ENCODE measurements around the gene CXCR2. TPM values are rescaled to one million over a fixed set of nuclear protein-coding genes. Genes with fewer than 3 reads are reported as not detected.

Gene CXCR2
- total and polyA plus RNA-seq, 2 experiments from 2014 or later: 0.52 to 1.6 TPM

DNA sequence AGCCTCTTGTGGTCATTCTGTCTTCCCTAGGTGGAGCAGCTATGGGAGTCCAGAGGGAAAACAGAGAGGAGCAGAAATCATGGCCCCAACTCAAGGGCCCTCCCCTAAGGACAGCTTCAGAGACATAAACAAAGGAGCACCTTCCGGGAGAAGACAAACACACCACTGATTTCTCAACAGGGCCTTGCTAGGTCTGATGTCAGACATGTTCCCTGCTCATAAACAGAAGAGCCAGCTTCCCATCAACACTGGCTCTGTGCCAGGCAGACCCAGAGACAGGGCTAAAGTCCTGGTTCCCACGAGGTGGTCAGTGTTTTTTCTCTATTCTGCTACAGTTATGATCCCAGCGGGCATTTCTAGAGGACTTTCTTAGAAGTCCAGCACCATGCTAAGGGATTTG, 19.3 kb downstream of the CXCR2 start (continued):
- TF ChIP-seq, protein P1, sequence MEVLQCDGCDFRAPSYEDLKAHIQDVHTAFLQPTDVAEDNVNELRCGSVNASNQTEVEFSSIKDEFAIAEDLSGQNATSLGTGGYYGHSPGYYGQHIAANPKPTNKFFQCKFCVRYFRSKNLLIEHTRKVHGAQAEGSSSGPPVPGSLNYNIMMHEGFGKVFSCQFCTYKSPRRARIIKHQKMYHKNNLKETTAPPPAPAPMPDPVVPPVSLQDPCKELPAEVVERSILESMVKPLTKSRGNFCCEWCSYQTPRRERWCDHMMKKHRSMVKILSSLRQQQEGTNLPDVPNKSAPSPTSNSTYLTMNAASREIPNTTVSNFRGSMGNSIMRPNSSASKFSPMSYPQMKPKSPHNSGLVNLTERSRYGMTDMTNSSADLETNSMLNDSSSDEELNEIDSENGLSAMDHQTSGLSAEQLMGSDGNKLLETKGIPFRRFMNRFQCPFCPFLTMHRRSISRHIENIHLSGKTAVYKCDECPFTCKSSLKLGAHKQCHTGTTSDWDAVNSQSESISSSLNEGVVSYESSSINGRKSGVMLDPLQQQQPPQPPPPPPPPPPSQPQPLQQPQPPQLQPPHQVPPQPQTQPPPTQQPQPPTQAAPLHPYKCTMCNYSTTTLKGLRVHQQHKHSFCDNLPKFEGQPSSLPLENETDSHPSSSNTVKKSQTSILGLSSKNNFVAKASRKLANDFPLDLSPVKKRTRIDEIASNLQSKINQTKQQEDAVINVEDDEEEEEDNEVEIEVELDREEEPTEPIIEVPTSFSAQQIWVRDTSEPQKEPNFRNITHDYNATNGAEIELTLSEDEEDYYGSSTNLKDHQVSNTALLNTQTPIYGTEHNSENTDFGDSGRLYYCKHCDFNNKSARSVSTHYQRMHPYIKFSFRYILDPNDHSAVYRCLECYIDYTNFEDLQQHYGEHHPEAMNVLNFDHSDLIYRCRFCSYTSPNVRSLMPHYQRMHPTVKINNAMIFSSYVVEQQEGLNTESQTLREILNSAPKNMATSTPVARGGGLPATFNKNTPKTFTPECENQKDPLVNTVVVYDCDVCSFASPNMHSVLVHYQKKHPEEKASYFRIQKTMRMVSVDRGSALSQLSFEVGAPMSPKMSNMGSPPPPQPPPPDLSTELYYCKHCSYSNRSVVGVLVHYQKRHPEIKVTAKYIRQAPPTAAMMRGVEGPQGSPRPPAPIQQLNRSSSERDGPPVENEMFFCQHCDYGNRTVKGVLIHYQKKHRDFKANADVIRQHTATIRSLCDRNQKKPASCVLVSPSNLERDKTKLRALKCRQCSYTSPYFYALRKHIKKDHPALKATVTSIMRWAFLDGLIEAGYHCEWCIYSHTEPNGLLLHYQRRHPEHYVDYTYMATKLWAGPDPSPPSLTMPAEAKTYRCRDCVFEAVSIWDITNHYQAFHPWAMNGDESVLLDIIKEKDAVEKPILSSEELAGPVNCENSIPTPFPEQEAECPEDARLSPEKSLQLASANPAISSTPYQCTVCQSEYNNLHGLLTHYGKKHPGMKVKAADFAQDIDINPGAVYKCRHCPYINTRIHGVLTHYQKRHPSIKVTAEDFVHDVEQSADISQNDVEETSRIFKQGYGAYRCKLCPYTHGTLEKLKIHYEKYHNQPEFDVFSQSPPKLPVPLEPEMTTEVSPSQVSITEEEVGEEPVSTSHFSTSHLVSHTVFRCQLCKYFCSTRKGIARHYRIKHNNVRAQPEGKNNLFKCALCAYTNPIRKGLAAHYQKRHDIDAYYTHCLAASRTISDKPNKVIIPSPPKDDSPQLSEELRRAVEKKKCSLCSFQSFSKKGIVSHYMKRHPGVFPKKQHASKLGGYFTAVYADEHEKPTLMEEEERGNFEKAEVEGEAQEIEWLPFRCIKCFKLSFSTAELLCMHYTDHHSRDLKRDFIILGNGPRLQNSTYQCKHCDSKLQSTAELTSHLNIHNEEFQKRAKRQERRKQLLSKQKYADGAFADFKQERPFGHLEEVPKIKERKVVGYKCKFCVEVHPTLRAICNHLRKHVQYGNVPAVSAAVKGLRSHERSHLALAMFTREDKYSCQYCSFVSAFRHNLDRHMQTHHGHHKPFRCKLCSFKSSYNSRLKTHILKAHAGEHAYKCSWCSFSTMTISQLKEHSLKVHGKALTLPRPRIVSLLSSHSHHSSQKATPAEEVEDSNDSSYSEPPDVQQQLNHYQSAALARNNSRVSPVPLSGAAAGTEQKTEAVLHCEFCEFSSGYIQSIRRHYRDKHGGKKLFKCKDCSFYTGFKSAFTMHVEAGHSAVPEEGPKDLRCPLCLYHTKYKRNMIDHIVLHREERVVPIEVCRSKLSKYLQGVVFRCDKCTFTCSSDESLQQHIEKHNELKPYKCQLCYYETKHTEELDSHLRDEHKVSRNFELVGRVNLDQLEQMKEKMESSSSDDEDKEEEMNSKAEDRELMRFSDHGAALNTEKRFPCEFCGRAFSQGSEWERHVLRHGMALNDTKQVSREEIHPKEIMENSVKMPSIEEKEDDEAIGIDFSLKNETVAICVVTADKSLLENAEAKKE (CRISPR knock-in tag; IDR thresholded peaks at IDR 0.05): no peak
- no peak for TF ChIP-seq ZNF114 (CRISPR knock-in tag; IDR thresholded peaks at IDR 0.05)

- Histone ChIP-seq H3K27ac (ENCODE audit: low read depth) (no peak overlapping the region), H3K4me2 (no peak overlapping the region), H3K4me3 (no peak overlapping the region), H3K79me2 (replicated peaks; ENCODE audit: insufficient read depth) (no peaks in the 10 kb centered on the region), H2AFZ (no peak overlapping the region), H3K9me2 (ENCODE audit: insufficient read depth) (no peaks in the 10 kb centered on the region; the same call in 1 of the 2 replicates), H3K36me3 (ENCODE audit: insufficient read depth) (no peaks in the 10 kb centered on the region), H4K20me1 (replicated peaks; ENCODE audit: insufficient read depth) (no peaks in the 10 kb centered on the region), H3K27me3 (ENCODE audit: insufficient read depth) (no peaks in the 10 kb centered on the region), H3K4me1 (ENCODE audit: insufficient read depth) (no peaks in the 10 kb centered on the region), H3F3A (replicated peaks; ENCODE audit: low read depth) (no peaks in the 10 kb centered on the region)
- Mint-ChIP-seq H3K9me3 (peaks cover 16% of the 10 kb centered on the region; the same call in 2 of the 3 replicates), H3K27ac (no peak overlapping the region), H3K36me3 (ENCODE audit: low read depth) (no peaks in the 10 kb centered on the region), H3K4me1 (no peaks in the 10 kb centered on the region), H3K4me3 (no peak overlapping the region), H3K27me3 (ENCODE audit: insufficient read depth, low read depth, poor library complexity) (peaks cover 5% of the 10 kb centered on the region)
- DNase-seq (ENCODE audit: low spot score) (no peak), ATAC-seq (no peak)
- no peak for TF ChIP-seq NANOG (IDR thresholded peaks at IDR 0.05; ENCODE audit: borderline replicate concordance)
- no peak for TF ChIP-seq EZH2phosphoT487 (IDR thresholded peaks at IDR 0.05; ENCODE audit: unreplicated experiment)
- no peak for TF ChIP-seq ETS1 (IDR thresholded peaks at IDR 0.05)
- no peak for TF ChIP-seq ZNF114 (CRISPR knock-in tag; IDR thresholded peaks at IDR 0.05)
- no peak for TF ChIP-seq EZH2 (IDR thresholded peaks at IDR 0.05; ENCODE audit: low read depth, unreplicated experiment)
- TF ChIP-seq STAT1 (IDR thresholded peaks at IDR 0.05; ENCODE audit: unreplicated experiment): no peak
- TF ChIP-seq, protein P2, sequence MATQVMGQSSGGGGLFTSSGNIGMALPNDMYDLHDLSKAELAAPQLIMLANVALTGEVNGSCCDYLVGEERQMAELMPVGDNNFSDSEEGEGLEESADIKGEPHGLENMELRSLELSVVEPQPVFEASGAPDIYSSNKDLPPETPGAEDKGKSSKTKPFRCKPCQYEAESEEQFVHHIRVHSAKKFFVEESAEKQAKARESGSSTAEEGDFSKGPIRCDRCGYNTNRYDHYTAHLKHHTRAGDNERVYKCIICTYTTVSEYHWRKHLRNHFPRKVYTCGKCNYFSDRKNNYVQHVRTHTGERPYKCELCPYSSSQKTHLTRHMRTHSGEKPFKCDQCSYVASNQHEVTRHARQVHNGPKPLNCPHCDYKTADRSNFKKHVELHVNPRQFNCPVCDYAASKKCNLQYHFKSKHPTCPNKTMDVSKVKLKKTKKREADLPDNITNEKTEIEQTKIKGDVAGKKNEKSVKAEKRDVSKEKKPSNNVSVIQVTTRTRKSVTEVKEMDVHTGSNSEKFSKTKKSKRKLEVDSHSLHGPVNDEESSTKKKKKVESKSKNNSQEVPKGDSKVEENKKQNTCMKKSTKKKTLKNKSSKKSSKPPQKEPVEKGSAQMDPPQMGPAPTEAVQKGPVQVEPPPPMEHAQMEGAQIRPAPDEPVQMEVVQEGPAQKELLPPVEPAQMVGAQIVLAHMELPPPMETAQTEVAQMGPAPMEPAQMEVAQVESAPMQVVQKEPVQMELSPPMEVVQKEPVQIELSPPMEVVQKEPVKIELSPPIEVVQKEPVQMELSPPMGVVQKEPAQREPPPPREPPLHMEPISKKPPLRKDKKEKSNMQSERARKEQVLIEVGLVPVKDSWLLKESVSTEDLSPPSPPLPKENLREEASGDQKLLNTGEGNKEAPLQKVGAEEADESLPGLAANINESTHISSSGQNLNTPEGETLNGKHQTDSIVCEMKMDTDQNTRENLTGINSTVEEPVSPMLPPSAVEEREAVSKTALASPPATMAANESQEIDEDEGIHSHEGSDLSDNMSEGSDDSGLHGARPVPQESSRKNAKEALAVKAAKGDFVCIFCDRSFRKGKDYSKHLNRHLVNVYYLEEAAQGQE (IDR thresholded peaks at IDR 0.05; ENCODE audit: unreplicated experiment): no peak
- no peak for TF ChIP-seq CREB1 (CRISPR knock-in tag; IDR thresholded peaks at IDR 0.05; ENCODE audit: low read depth)
- no peak for TF ChIP-seq ZNF331 (CRISPR knock-in tag; IDR thresholded peaks at IDR 0.05; ENCODE audit: low read depth)
These were observed 20.2 kb downstream of the CXCR2 start for GRCh38 chr2:218146056-218146455.

All from GM23338 (cell line).